GM18858 (cell line): ENCODE results near the gene ATP8A1.

Experiments used
- ATAC-seq: cut with Tn5 transposase; IDR thresholded peaks from one replicate; pipeline ENCODE4 v1.9.1; 2021; ENCODE audit not compliant: unreplicated experiment

The ATP8A1 gene

GRCh38 chr4:42417550-42417949 lies 239.4 kb downstream of the ATP8A1 start:
- no peak for ATAC-seq

- no peak for ATAC-seq
These were observed 240.9 kb downstream of the ATP8A1 start for GRCh38 chr4:42416017-42416416.

GRCh38 chr4:42415281-42415680 lies 241.6 kb downstream of the ATP8A1 start:
- ATAC-seq, result no peak

- ATAC-seq, result no peak
These were observed 244.7 kb downstream of the ATP8A1 start for GRCh38 chr4:42412251-42412650.

GRCh38 chr4:42411803-42412202 lies 245.1 kb downstream of the ATP8A1 start:
- no peak for ATAC-seq

- ATAC-seq, result no peak
These were observed 246.5 kb downstream of the ATP8A1 start for GRCh38 chr4:42410446-42410845.

- ATAC-seq, result no peak
These were observed 252.9 kb downstream of the ATP8A1 start for GRCh38 chr4:42404001-42404400.

GRCh38 chr4:42401171-42401570 lies 255.7 kb downstream of the ATP8A1 start:
- no peak for ATAC-seq

GRCh38 chr4:42399393-42399792 lies 257.5 kb downstream of the ATP8A1 start:
- ATAC-seq, result no peak

GRCh38 chr4:42398871-42399331 lies 258.0 kb downstream of the ATP8A1 start:
- ATAC-seq, result no peak

GRCh38 chr4:42398171-42398870 lies 258.6 kb downstream of the ATP8A1 start:
- no peak for ATAC-seq

- no peak for ATAC-seq
These were observed 259.2 kb downstream of the ATP8A1 start for GRCh38 chr4:42397635-42398170.

GRCh38 chr4:42396752-42397634 lies 259.9 kb downstream of the ATP8A1 start, which contains the start of gene SHISA3:
Gene SHISA3 (plus strand): TSS chr4:42397488. CDS start chr4:42398057, 569 bp downstream.
- no peak for ATAC-seq

GRCh38 chr4:42396361-42396751 lies 260.5 kb downstream of the ATP8A1 start:
- ATAC-seq, result no peak

- ATAC-seq, result no peak
These were observed 261.3 kb downstream of the ATP8A1 start for GRCh38 chr4:42395595-42395994.

GRCh38 chr4:42392436-42392835 lies 264.5 kb downstream of the ATP8A1 start:
- ATAC-seq, result no peak

GRCh38 chr4:42391981-42392380 lies 264.9 kb downstream of the ATP8A1 start:
- ATAC-seq, result no peak

- ATAC-seq, result no peak
These were observed 265.6 kb downstream of the ATP8A1 start for GRCh38 chr4:42391355-42391664.

GRCh38 chr4:42390622-42391354 lies 266.1 kb downstream of the ATP8A1 start:
- ATAC-seq, result no peak

GRCh38 chr4:42385516-42385915 lies 271.4 kb downstream of the ATP8A1 start:
- no peak for ATAC-seq

- ATAC-seq, result no peak
These were observed 275.2 kb downstream of the ATP8A1 start for GRCh38 chr4:42381666-42382065.
